DND-41 (cell line): Measurements from ENCODE around the gene CEP350.

Experiments used
- ATAC-seq: fragments of 200-7000 bp; cut with Tn5 transposase; 3 replicates; pipeline ENCODE4 v1.9.1; 2021; ENCODE audit warnings: low read depth; ENCODE audit not compliant: insufficient read depth
- DNase-seq: peaks from one replicate; pipeline ENCODE4 v3.0.0-alpha.2; 2020
- H2AFZ ChIP-seq: 2 replicates; pipeline ENCODE4 v1.6.0; 2012; ENCODE audit warnings: low read depth, low read length
- H3K27ac ChIP-seq: 2 replicates; pipeline ENCODE4 v1.5.1; 2012; ENCODE audit warnings: low read length, inconsistent platforms
- H3K27me3 ChIP-seq: fragments of 200-600 bp; sonication (generic); 2 replicates; pipeline ENCODE4 v1.6.0; 2012; ENCODE audit warnings: low read length, mild to moderate bottlenecking, inconsistent platforms; ENCODE audit not compliant: insufficient read depth, poor library complexity
- H3K36me3 ChIP-seq: 2 replicates; pipeline ENCODE4 v1.5.1; 2012; ENCODE audit warnings: low read length, inconsistent platforms; ENCODE audit not compliant: insufficient read depth
- H3K4me1 ChIP-seq: 2 replicates; pipeline ENCODE4 v1.5.1; 2012; ENCODE audit warnings: mild to moderate bottlenecking, low read length; ENCODE audit not compliant: insufficient read depth
- H3K4me2 ChIP-seq: 2 replicates; pipeline ENCODE4 v1.6.0; 2012; ENCODE audit warnings: mild to moderate bottlenecking, moderate library complexity, low read length, inconsistent platforms; ENCODE audit not compliant: insufficient read depth
- H3K4me3 ChIP-seq, 2 experiments: fragments of 200-600 bp in 1 of 2; shearing (Covaris generic) in 1 of 2; 2 replicates each; pipeline ENCODE4 v1.5.1; 2012 to 2016; ENCODE audit warnings: inconsistent platforms in 2 of 2, low read length in 2 of 2, mild to moderate bottlenecking in 2 of 2, low read depth in 1 of 2, moderate library complexity in 1 of 2
- H3K79me2 ChIP-seq: 2 replicates; pipeline ENCODE4 v1.6.0; 2012; ENCODE audit warnings: low read length, inconsistent platforms; ENCODE audit not compliant: insufficient read depth
- H3K9ac ChIP-seq: 2 replicates; pipeline ENCODE4 v1.6.0; 2012; ENCODE audit warnings: low read depth, mild to moderate bottlenecking, inconsistent platforms, low read length, moderate library complexity
- H3K9me3 ChIP-seq: 2 replicates; pipeline ENCODE4 v1.5.1; 2012; ENCODE audit warnings: low read length, moderate library complexity, mild to moderate bottlenecking, inconsistent platforms; ENCODE audit not compliant: insufficient read depth, severe bottlenecking
- H4K20me1 ChIP-seq: 2 replicates; pipeline ENCODE4 v1.6.0; 2012; ENCODE audit warnings: low read length; ENCODE audit not compliant: insufficient read depth
- EZH2 ChIP-seq: IDR thresholded peaks from 3 replicates; pipeline ENCODE4 v1.6.1; 2012; ENCODE audit warnings: borderline replicate concordance, low read depth, mild to moderate bottlenecking, moderate library complexity, low read length, inconsistent platforms; ENCODE audit not compliant: severe bottlenecking
- TF ChIP-seq, protein P1 (sequence below): IDR thresholded peaks from 2 replicates; pipeline ENCODE4 v1.5.1; 2012; ENCODE audit warnings: borderline replicate concordance, low read length, moderate library complexity, mild to moderate bottlenecking; ENCODE audit not compliant: poor library complexity, severe bottlenecking; ENCODE audit errors: extremely low read depth

CEP350 gene

DNA sequence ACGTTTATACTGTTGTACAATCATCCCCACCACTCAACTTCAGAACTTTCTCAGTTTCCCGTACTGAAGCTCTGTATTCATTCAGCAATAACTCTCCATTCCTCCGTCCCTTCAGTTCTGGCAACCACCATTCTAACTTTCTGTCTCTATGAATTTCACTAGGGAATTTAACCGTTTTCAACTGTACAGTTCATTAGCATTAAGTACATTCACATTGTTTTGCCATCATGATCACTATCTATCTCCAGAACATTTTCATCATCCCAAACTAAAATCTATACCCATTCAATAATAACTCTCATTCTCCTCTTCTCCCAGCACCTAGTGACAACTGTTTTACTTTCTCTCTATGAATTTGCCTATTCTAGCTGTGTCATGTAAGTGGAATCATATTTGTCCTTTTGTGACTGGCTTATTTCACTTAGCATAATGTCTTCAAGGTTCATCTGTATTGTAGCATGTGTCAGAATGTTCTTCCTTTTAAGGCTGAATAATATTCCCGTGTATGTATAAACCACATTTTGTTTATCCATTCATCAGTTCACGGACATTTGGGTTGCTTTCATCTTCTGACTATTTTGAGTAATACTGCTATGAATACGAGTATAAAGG is 75.0 kb downstream of the CEP350 start:
- Histone ChIP-seq H3K4me3 (no peak overlapping the region), H3K27me3 (no peaks in the 10 kb centered on the region), H3K79me2 (no peaks in the 10 kb centered on the region), H3K9ac (no peak overlapping the region), H3K4me1 (no peaks in the 10 kb centered on the region), H3K4me2 (no peak overlapping the region), H2AFZ (no peak overlapping the region), H3K9me3 (no peaks in the 10 kb centered on the region), H3K27ac (no peak overlapping the region), H3K36me3 (peaks cover 55% of the 10 kb centered on the region), H4K20me1 (no peaks in the 10 kb centered on the region)
- ATAC-seq (no peak), DNase-seq (no peak)
- no peak for TF ChIP-seq EZH2
- TF ChIP-seq, protein P1, sequence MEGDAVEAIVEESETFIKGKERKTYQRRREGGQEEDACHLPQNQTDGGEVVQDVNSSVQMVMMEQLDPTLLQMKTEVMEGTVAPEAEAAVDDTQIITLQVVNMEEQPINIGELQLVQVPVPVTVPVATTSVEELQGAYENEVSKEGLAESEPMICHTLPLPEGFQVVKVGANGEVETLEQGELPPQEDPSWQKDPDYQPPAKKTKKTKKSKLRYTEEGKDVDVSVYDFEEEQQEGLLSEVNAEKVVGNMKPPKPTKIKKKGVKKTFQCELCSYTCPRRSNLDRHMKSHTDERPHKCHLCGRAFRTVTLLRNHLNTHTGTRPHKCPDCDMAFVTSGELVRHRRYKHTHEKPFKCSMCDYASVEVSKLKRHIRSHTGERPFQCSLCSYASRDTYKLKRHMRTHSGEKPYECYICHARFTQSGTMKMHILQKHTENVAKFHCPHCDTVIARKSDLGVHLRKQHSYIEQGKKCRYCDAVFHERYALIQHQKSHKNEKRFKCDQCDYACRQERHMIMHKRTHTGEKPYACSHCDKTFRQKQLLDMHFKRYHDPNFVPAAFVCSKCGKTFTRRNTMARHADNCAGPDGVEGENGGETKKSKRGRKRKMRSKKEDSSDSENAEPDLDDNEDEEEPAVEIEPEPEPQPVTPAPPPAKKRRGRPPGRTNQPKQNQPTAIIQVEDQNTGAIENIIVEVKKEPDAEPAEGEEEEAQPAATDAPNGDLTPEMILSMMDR = no peak

DNA sequence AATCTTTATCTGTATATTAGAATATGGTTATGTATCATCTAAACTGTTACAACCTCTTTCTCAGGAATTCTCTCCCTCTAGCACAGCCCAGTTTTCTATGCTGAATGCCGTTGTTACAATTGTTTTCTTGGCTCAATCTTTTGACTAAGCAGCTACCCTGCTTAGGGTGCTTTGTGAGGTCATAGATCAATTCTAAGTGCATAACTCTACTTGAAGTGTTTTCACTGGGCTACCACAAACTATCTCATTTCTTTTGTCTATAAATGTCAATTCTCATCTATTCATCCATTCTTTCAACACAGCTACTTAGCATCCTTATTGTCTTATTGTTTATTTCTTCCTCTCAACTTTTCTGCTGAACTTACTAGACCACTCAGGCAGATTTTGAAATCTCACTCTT is 77.1 kb downstream of the CEP350 start:
- DNase-seq (no peak), ATAC-seq (no peak)
- Histone ChIP-seq H3K9me3 (no peaks in the 10 kb centered on the region), H3K27me3 (no peaks in the 10 kb centered on the region), H2AFZ (no peak overlapping the region), H3K4me3 (no peak overlapping the region), H3K79me2 (no peaks in the 10 kb centered on the region), H3K36me3 (peaks cover 62% of the 10 kb centered on the region), H3K4me1 (no peaks in the 10 kb centered on the region), H3K9ac (no peak overlapping the region), H4K20me1 (no peaks in the 10 kb centered on the region), H3K27ac (no peak overlapping the region), H3K4me2 (no peak overlapping the region)
- TF ChIP-seq, protein P1 = no peak
- no peak for TF ChIP-seq EZH2

DNA sequence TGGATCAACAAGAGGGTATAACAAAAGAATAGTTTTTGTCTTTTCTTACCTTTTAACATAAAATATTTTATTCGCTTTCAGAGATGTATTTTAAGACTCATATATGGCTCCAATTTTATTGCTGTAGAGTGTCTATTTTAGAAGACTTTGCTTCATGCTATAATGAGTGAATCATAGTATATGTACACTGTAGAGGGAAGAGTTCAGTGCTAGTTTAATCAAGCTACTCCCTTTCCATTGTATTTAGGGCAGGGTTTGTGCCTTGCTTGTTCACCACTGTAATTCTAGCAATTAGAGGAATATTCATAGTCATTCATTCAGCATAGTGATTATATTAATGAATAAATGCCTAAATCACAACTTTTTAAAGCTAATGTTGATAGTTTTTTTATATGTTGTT is 78.8 kb downstream of the CEP350 start:
- H3K9ac ChIP-seq = no peak overlapping the region
- no peak overlapping the region for H3K27ac ChIP-seq
- H4K20me1 ChIP-seq = no peaks in the 10 kb centered on the region
- TF ChIP-seq EZH2 = no peak
- TF ChIP-seq, protein P1 = no peak
- no peaks in the 10 kb centered on the region for H3K79me2 ChIP-seq
- DNase-seq = no peak
- no peaks in the 10 kb centered on the region for H3K4me1 ChIP-seq
- H3K4me2 ChIP-seq = no peak overlapping the region
- no peak for ATAC-seq
- H2AFZ ChIP-seq = no peak overlapping the region
- H3K27me3 ChIP-seq = no peaks in the 10 kb centered on the region
- no peak overlapping the region for H3K4me3 ChIP-seq
- H3K36me3 ChIP-seq = peaks cover 65% of the 10 kb centered on the region
- H3K9me3 ChIP-seq = no peaks in the 10 kb centered on the region
